GM12878 (cell line): ENCODE measurements around the gene ORAI1. TPM values are rescaled to one million over a fixed set of nuclear protein-coding genes. Genes with fewer than 3 reads are reported as not detected.

Experiments
- ASH2L ChIP-seq: fragments of 300-600, 200-600 bp; sonication (generic); IDR thresholded peaks from 2 replicates; pipeline ENCODE4 v1.6.1; 2017; ENCODE audit warnings: low read depth, mild to moderate bottlenecking, borderline replicate concordance
- ATF7 ChIP-seq: fragments of 450-650 bp; IDR thresholded peaks from 2 replicates; pipeline ENCODE4 v1.6.1; 2016; ENCODE audit warnings: low read depth, mild to moderate bottlenecking
- CREM ChIP-seq: IDR thresholded peaks from 2 replicates; pipeline ENCODE4 v1.6.1; 2014; ENCODE audit warnings: antibody characterized with exemption, low read depth
- DPF2 ChIP-seq: fragments of 450-650 bp; IDR thresholded peaks from 2 replicates; pipeline ENCODE4 v1.6.1; 2017; ENCODE audit warnings: mild to moderate bottlenecking
- E4F1 ChIP-seq: fragments of 450-650 bp; IDR thresholded peaks from 2 replicates; pipeline ENCODE4 v1.6.1; 2018; ENCODE audit warnings: borderline replicate concordance, mild to moderate bottlenecking; ENCODE audit not compliant: partially characterized antibody
- FOXK2 ChIP-seq: fragments of 450-650 bp; IDR thresholded peaks from 2 replicates; pipeline ENCODE4 v1.6.1; 2017; ENCODE audit warnings: mild to moderate bottlenecking, moderate library complexity
- GABPA ChIP-seq: IDR thresholded peaks from 2 replicates; pipeline ENCODE4 v1.6.1; 2014; ENCODE audit warnings: antibody characterized with exemption, low read depth, mild to moderate bottlenecking, inconsistent platforms
- GATAD2B ChIP-seq: fragments of 450-650 bp; conservative IDR thresholded peaks from 2 replicates; pipeline ENCODE4 v1.6.1; 2017; ENCODE audit warnings: low read depth, mild to moderate bottlenecking, moderate library complexity
- HDAC2 ChIP-seq: fragments of 200-600 bp; sonication (generic); IDR thresholded peaks from 2 replicates; pipeline ENCODE4 v1.6.1; 2017
- IKZF2 ChIP-seq, 2 experiments: fragments of 450-650 bp; IDR thresholded peaks; 2 replicates each; pipeline ENCODE4 v1.6.1; 2017; ENCODE audit warnings: mild to moderate bottlenecking in 2 of 2, moderate library complexity in 2 of 2
- IRF5 ChIP-seq: fragments of 450-650 bp; IDR thresholded peaks from 2 replicates; pipeline ENCODE4 v1.6.1; 2017; ENCODE audit warnings: borderline replicate concordance
- NBN ChIP-seq: fragments of 450-650 bp; IDR thresholded peaks from 2 replicates; pipeline ENCODE4 v1.6.1; 2016
- NFXL1 ChIP-seq: fragments of 450-650 bp; IDR thresholded peaks from 2 replicates; pipeline ENCODE4 v1.6.1; 2017; ENCODE audit warnings: antibody characterized with exemption, mild to moderate bottlenecking, borderline replicate concordance
- NKRF ChIP-seq: fragments of 450-650 bp; conservative IDR thresholded peaks from 2 replicates; pipeline ENCODE4 v1.6.1; 2017; ENCODE audit warnings: mild to moderate bottlenecking, moderate library complexity
- NR2C1 ChIP-seq: fragments of 450-650 bp; IDR thresholded peaks from 2 replicates; pipeline ENCODE4 v1.6.1; 2017; ENCODE audit warnings: antibody characterized with exemption, mild to moderate bottlenecking, moderate library complexity
- RFX5 ChIP-seq: IDR thresholded peaks from 2 replicates; pipeline ENCODE4 v1.6.1; 2011; ENCODE audit warnings: low read depth, low read length, improper control_type of control experiment
- RUNX3 ChIP-seq: IDR thresholded peaks from 2 replicates; pipeline ENCODE4 v1.6.1; 2012; ENCODE audit warnings: low read length, inconsistent platforms
- SIN3A ChIP-seq: IDR thresholded peaks from 2 replicates; pipeline ENCODE4 v1.6.1; 2012; ENCODE audit warnings: low read depth, low read length, improper control_type of control experiment
- SMAD5 ChIP-seq: IDR thresholded peaks from 2 replicates; pipeline ENCODE4 v1.6.1; 2016; ENCODE audit warnings: antibody characterized with exemption, low read depth
- SMARCA5 ChIP-seq: fragments of 450-650 bp; IDR thresholded peaks from 2 replicates; pipeline ENCODE4 v1.6.1; 2017; ENCODE audit warnings: mild to moderate bottlenecking
- SREBF1 ChIP-seq: IDR thresholded peaks from 2 replicates; pipeline ENCODE4 v1.6.1; 2012; ENCODE audit warnings: mild to moderate bottlenecking, low read length
- SRF ChIP-seq, 2 experiments: IDR thresholded peaks; 2 replicates each; pipeline ENCODE4 v1.6.1; 2011; ENCODE audit warnings: low read depth in 2 of 2, low read length in 2 of 2, mild to moderate bottlenecking in 1 of 2, moderate library complexity in 1 of 2
- TCF3 ChIP-seq: IDR thresholded peaks from 2 replicates; pipeline ENCODE4 v1.6.1; 2012; ENCODE audit warnings: low read depth, mild to moderate bottlenecking, low read length, borderline replicate concordance; ENCODE audit not compliant: insufficient read depth
- USF2 ChIP-seq: IDR thresholded peaks from 2 replicates; pipeline ENCODE4 v1.6.1; 2011; ENCODE audit warnings: low read depth, low read length, improper control_type of control experiment, borderline replicate concordance
- WRNIP1 ChIP-seq: IDR thresholded peaks from 2 replicates; pipeline ENCODE4 v1.6.1; 2011; ENCODE audit warnings: low read depth, low read length, improper control_type of control experiment, borderline replicate concordance
- YY1 ChIP-seq: IDR thresholded peaks from 2 replicates; pipeline ENCODE4 v1.6.1; 2011; ENCODE audit warnings: low read depth, mild to moderate bottlenecking, low read length
- ZZZ3 ChIP-seq: IDR thresholded peaks from 2 replicates; pipeline ENCODE4 v1.6.1; 2011; ENCODE audit warnings: low read depth; ENCODE audit not compliant: control insufficient read depth, insufficient read length
- polyA plus RNA-seq, 11 experiments: library from polyadenylated mRNA; depleted of rRNA in 4 of 11; unstranded in 6 of 11; stranded (reverse) in 5 of 11; fragments of >200 nt; fragmentation: Nextera tagmentation in 4 of 11; fragmentation: Illumina TruSeq in 1 of 11; extraction: Ambion mirVana in 4 of 11; extraction: Trizol in 1 of 11; gene quantifications; 1 replicate in 1 of 11; 2 replicates in 10 of 11; pipeline versions ENCODE4 v1.2.1 to v1.2.3, GENCODE V29; 2011 to 2016; ENCODE audit warnings: inconsistent platforms in 2 of 11, missing spikeins in 2 of 11, low read depth in 1 of 11
- total RNA-seq, 4 experiments: library from RNA; depleted of rRNA in 3 of 4; stranded (reverse); fragments of >200 nt in 3 of 4; fragmentation: Illumina TruSeq in 1 of 4; extraction: Trizol in 1 of 4; gene quantifications; 2 replicates each; pipeline versions ENCODE4 v1.2.1 to v1.2.3, GENCODE V29; 2013 to 2021

The ORAI1 gene
- total and polyA plus RNA-seq, 10 of the 15 experiments (the other 5 are each of a cell fraction or from before 2014, with no cell fraction given) = 5.5 to 33.1 (median 11.8) TPM

GRCh38 chr12:121590476-121591143, 35.7 kb upstream of the ORAI1 start (continued):
- TF ChIP-seq IRF5 (no peak), DPF2 (peak; percentile 4; the same call in 1 of the 2 replicates), SMAD5 (no peak), CREM (peak; percentile 40; the same call in 1 of the 2 replicates), ATF7 (no peak; the same call in none of the 2 replicates), HDAC2 (no peak), E4F1 (no peak), TCF3 (no peak), USF2 (no peak), RUNX3 (peak; percentile 71), RFX5 (0 out of 2 replicates have a peak, but pooled peaks have one; percentile 22), NR2C1 (peak; percentile 58; the same call in 1 of the 2 replicates), NFXL1 (no peak), NKRF (peak; percentile 24; the same call in 1 of the 2 replicates), SRF (IDR thresholded peaks at IDR 0.05; ENCODE audit: low read depth in 2 of 2, low read length in 2 of 2) (no peak), IKZF2 (IDR thresholded peaks at IDR 0.05) (peak in 1 of 2 experiments; percentile 11; a peak in 1 of 4 replicates), FOXK2 (no peak), SIN3A (no peak), GABPA (0 out of 2 replicates have a peak, but pooled peaks have one; percentile 11), SMARCA5 (peak; percentile 49), GATAD2B (peak; percentile 59), YY1 (no peak; the same call in 1 of the 2 replicates), ASH2L (no peak), WRNIP1 (no peak), SREBF1 (no peak), NBN (no peak; the same call in none of the 2 replicates), ZZZ3 (no peak)
